Stimulated activated CD4-positive, alpha-beta T cell treated with anti-CD3 and anti-CD28 coated beads, Interleukin-1b, Interleukin-23, amount 100 ng/mL, for 4 hours (primary cell): Measurements from ENCODE around the gene FAM216B.
"Not testable (repeated sequence)": the region's sequence is repeated elsewhere in the genome, so short reads cannot be mapped to it uniquely, and the experiment has no call there.

Experiments used
- DNase-seq, 2 donors: peaks; one replicate each; pipeline ENCODE4 v3.0.0-alpha.2; 2020; ENCODE audit warnings: low read depth in 2 of 2

FAM216B gene

GRCh38 chr13:42781352-42781751, at the start of gene FAM216B:
TSS of gene FAM216B (plus strand) at chr13:42781584. CDS start at chr13:42784068, 2,484 bp downstream.
- DNase-seq: no peak

- no peak for DNase-seq
Measured at GRCh38 chr13:42732073-42732472, 49.3 kb upstream of the FAM216B start.

- DNase-seq: no peak
Measured at GRCh38 chr13:42733046-42733445, 48.3 kb upstream of the FAM216B start.

- DNase-seq: no peak
Measured at GRCh38 chr13:42735010-42735409, 46.4 kb upstream of the FAM216B start.

GRCh38 chr13:42740753-42741152, 40.6 kb upstream of the FAM216B start:
- DNase-seq: no peak

- DNase-seq: no peak
Measured at GRCh38 chr13:42741914-42742313, 39.5 kb upstream of the FAM216B start.

GRCh38 chr13:42745655-42746054, 35.7 kb upstream of the FAM216B start:
- no peak for DNase-seq

GRCh38 chr13:42746866-42747265, 34.5 kb upstream of the FAM216B start:
- DNase-seq: no peak

- DNase-seq: no peak
Measured at GRCh38 chr13:42747399-42747873, 33.9 kb upstream of the FAM216B start.

GRCh38 chr13:42750794-42751193, 30.6 kb upstream of the FAM216B start:
- DNase-seq: no peak

GRCh38 chr13:42751693-42752092, 29.7 kb upstream of the FAM216B start:
- no peak for DNase-seq

GRCh38 chr13:42752731-42753130, 28.7 kb upstream of the FAM216B start:
- DNase-seq: no peak

GRCh38 chr13:42753697-42754096, 27.7 kb upstream of the FAM216B start:
- no peak for DNase-seq

- no peak for DNase-seq
Measured at GRCh38 chr13:42754801-42755510, 26.4 kb upstream of the FAM216B start.

GRCh38 chr13:42757678-42758420, 23.5 kb upstream of the FAM216B start:
- DNase-seq: no peak

GRCh38 chr13:42758515-42758914, 22.9 kb upstream of the FAM216B start:
- DNase-seq: no peak

- no peak for DNase-seq
Measured at GRCh38 chr13:42760951-42761350, 20.4 kb upstream of the FAM216B start.

- no peak for DNase-seq
Measured at GRCh38 chr13:42762251-42762650, 19.1 kb upstream of the FAM216B start.

- no peak for DNase-seq
Measured at GRCh38 chr13:42762917-42763316, 18.5 kb upstream of the FAM216B start.

GRCh38 chr13:42766016-42766415, 15.4 kb upstream of the FAM216B start:
- no peak for DNase-seq

- no peak for DNase-seq
Measured at GRCh38 chr13:42769650-42770049, 11.7 kb upstream of the FAM216B start.

GRCh38 chr13:42776558-42776957, 4.8 kb upstream of the FAM216B start:
- not testable (repeated sequence) for DNase-seq

- DNase-seq: no peak
Measured at GRCh38 chr13:42777467-42777866, 3.9 kb upstream of the FAM216B start.
